ENCODE data around the gene USP19. TPM values are rescaled to one million over a fixed set of nuclear protein-coding genes. Genes with fewer than 3 reads are reported as not detected.

Gene USP19
- polyA plus RNA-seq, 2 of the 4 experiments (the other 2 are of a cell fraction), result 21.6 to 30.5 TPM

DNA sequence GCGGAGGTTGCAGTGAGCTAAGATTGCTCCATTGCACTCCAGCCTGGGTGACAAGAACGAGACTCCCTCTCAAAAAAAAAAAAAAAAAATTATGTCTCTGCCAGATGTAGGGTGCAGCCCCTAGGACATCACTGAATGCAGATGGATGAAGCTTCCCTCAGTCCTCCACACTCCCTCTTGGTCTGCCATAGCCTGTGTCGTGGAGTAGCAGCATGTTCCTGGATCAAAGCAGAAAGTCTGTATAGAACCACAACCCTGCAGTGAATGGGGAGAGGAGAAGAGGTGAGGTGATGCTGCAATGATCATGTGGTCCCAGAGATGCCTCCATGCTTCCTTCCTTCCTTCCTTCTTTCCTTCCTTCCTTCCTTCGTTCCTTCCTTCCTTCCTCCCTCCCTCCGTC is 27.5 kb upstream of the USP19 start:
- Histone ChIP-seq H3K4me3 (no peak overlapping the region), H3K4me2 (no peak overlapping the region), H3K4me1 (no peaks in the 10 kb centered on the region), H3K9me3 (no peaks in the 10 kb centered on the region), H3K27ac (no peak overlapping the region)
- DNase-seq (ENCODE audit: low read depth in 1 of 2, low spot score in 1 of 2), result no peak
- POLR2A ChIA-PET, result interaction anchor here (0.6 kb wide), 1 partner anchor 194 kb away, joined by 3 read pairs; no protein-coding TSS in a partner anchor
- no peak for FAIRE-seq
- CTCF ChIA-PET, result no interaction called here
- 59% methylated on average over 4 of the region's 5 CpGs for WGBS (ENCODE audit: missing lambda C conversion rate)
- ATAC-seq, result no peak; a peak in 1 of 6 replicates
- no peak for TF ChIP-seq HEYL (CRISPR knock-in tag; IDR thresholded peaks at IDR 0.05)
- TF ChIP-seq FOXS1 (CRISPR knock-in tag; IDR thresholded peaks at IDR 0.05), result no peak
- no peak for TF ChIP-seq RCOR1 (IDR thresholded peaks at IDR 0.05; ENCODE audit: low read depth, low read length)
- TF ChIP-seq, protein P1, sequence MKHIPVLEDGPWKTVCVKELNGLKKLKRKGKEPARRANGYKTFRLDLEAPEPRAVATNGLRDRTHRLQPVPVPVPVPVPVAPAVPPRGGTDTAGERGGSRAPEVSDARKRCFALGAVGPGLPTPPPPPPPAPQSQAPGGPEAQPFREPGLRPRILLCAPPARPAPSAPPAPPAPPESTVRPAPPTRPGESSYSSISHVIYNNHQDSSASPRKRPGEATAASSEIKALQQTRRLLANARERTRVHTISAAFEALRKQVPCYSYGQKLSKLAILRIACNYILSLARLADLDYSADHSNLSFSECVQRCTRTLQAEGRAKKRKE (CRISPR knock-in tag; IDR thresholded peaks at IDR 0.05; ENCODE audit: low read depth), result no peak
- no peak for TF ChIP-seq RARB (CRISPR knock-in tag; IDR thresholded peaks at IDR 0.05)
- TF ChIP-seq MAFK (IDR thresholded peaks at IDR 0.05; ENCODE audit: partially characterized antibody), result no peak
- TF ChIP-seq, protein P2, sequence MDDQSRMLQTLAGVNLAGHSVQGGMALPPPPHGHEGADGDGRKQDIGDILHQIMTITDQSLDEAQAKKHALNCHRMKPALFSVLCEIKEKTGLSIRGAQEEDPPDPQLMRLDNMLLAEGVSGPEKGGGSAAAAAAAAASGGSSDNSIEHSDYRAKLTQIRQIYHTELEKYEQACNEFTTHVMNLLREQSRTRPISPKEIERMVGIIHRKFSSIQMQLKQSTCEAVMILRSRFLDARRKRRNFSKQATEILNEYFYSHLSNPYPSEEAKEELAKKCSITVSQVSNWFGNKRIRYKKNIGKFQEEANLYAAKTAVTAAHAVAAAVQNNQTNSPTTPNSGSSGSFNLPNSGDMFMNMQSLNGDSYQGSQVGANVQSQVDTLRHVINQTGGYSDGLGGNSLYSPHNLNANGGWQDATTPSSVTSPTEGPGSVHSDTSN (IDR thresholded peaks at IDR 0.05), result no peak
- TF ChIP-seq, protein P3, sequence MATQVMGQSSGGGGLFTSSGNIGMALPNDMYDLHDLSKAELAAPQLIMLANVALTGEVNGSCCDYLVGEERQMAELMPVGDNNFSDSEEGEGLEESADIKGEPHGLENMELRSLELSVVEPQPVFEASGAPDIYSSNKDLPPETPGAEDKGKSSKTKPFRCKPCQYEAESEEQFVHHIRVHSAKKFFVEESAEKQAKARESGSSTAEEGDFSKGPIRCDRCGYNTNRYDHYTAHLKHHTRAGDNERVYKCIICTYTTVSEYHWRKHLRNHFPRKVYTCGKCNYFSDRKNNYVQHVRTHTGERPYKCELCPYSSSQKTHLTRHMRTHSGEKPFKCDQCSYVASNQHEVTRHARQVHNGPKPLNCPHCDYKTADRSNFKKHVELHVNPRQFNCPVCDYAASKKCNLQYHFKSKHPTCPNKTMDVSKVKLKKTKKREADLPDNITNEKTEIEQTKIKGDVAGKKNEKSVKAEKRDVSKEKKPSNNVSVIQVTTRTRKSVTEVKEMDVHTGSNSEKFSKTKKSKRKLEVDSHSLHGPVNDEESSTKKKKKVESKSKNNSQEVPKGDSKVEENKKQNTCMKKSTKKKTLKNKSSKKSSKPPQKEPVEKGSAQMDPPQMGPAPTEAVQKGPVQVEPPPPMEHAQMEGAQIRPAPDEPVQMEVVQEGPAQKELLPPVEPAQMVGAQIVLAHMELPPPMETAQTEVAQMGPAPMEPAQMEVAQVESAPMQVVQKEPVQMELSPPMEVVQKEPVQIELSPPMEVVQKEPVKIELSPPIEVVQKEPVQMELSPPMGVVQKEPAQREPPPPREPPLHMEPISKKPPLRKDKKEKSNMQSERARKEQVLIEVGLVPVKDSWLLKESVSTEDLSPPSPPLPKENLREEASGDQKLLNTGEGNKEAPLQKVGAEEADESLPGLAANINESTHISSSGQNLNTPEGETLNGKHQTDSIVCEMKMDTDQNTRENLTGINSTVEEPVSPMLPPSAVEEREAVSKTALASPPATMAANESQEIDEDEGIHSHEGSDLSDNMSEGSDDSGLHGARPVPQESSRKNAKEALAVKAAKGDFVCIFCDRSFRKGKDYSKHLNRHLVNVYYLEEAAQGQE (IDR thresholded peaks at IDR 0.05), result no peak
- TF ChIP-seq, protein P4, sequence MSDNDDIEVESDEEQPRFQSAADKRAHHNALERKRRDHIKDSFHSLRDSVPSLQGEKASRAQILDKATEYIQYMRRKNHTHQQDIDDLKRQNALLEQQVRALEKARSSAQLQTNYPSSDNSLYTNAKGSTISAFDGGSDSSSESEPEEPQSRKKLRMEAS (IDR thresholded peaks at IDR 0.05), result no peak

DNA sequence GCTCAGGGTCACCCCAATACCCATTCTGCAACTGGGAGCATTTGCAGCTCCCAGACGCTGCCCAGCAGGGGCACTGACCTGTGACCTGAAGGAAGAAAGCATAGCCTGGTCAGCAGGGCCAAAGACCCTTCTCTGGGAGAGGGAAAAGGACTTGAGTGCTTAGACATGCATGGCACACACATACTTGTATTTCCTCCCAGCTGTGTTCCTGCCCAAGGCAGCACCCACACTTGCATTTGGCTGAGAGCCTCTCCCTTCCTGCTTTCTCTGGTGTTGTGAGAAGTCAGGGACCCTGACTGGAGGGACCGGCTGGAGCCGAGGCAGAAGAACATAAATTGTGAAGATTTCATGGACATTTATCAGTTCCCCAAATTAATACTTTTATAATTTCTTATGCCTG is 19.5 kb upstream of the USP19 start:
- H3K4me1 ChIP-seq, result no peaks in the 10 kb centered on the region; the same call in 2 of the 3 replicates
- H3K9me3 ChIP-seq, result no peaks in the 10 kb centered on the region
- H3K27ac ChIP-seq, result no peak overlapping the region
- FAIRE-seq (no peak), ATAC-seq (no peak), DNase-seq (ENCODE audit: low read depth in 1 of 2, low spot score in 1 of 2) (no peak)
- 67% methylated on average over 3 of the region's 3 CpGs for WGBS (ENCODE audit: missing lambda C conversion rate)
- ChIA-PET CTCF (interaction anchor here (1.0 kb wide), 1 partner anchor 11 kb away, joined by 3 read pairs; no protein-coding TSS in a partner anchor), POLR2A (no interaction called here)
- no peak overlapping the region for H3K4me3 ChIP-seq
- H3K4me2 ChIP-seq, result no peak overlapping the region
- no peak for TF ChIP-seq EHMT2 (IDR thresholded peaks at IDR 0.05; ENCODE audit: low read depth)
- TF ChIP-seq HOXB13 (CRISPR knock-in tag; IDR thresholded peaks at IDR 0.05; ENCODE audit: low read depth), result no peak
- TF ChIP-seq KDM5A (IDR thresholded peaks at IDR 0.05), result no peak
- TF ChIP-seq, protein P5, sequence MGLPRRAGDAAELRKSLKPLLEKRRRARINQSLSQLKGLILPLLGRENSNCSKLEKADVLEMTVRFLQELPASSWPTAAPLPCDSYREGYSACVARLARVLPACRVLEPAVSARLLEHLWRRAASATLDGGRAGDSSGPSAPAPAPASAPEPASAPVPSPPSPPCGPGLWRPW (IDR thresholded peaks at IDR 0.05), result no peak

DNA sequence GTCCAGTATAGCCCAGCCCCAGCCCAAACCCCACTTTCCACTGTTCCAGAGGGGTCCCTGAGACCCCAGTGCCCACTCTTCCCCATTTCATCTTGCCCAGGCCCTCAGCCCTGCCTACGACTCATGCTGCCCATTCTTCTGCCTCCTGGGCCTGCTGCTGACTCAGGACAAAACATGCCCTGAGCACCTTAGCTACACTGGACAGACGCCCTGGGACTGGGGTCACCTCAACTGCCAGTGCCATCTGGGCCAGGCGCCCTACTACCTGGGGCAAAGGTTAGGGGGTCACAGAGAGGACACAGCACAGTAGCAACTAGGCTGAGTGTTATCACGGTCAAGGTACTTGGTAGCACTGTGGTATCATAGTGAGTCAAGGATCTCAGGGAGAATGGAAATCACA is 14.9 kb upstream of the USP19 start:
- H3K4me3 ChIP-seq, result no peak overlapping the region
- H3K4me1 ChIP-seq, result peaks cover 18% of the 10 kb centered on the region
- WGBS (ENCODE audit: missing lambda C conversion rate), result 100% methylated on average over 3 of the region's 4 CpGs
- no peaks in the 10 kb centered on the region for H3K9me3 ChIP-seq
- FAIRE-seq (no peak), ATAC-seq (no peak), DNase-seq (ENCODE audit: low read depth in 1 of 2, low spot score in 1 of 2) (no peak)
- peak overlapping the region in 1 of 2 experiments; percentile 27; a peak in 1 of 6 replicates for H3K27ac ChIP-seq
- no peak overlapping the region for H3K4me2 ChIP-seq
- ChIA-PET POLR2A (no interaction called here), CTCF (interaction anchor here (1.5 kb wide), 1 partner anchor 22 kb away, joined by 4 read pairs; no protein-coding TSS in a partner anchor)
- no peak for TF ChIP-seq ZFP36 (IDR thresholded peaks at IDR 0.05; ENCODE audit: borderline replicate concordance, partially characterized antibody)
- no peak for TF ChIP-seq JUNB (IDR thresholded peaks at IDR 0.05)
- TF ChIP-seq NFE2L2 (conservative IDR thresholded peaks at IDR 0.05; ENCODE audit: low read length), result no peak
- no peak for TF ChIP-seq POLR2A (IDR thresholded peaks at IDR 0.05; ENCODE audit: low read length)
- no peak for TF ChIP-seq FOSB (CRISPR knock-in tag; IDR thresholded peaks at IDR 0.05)
- no peak for TF ChIP-seq MAZ (IDR thresholded peaks at IDR 0.05; ENCODE audit: borderline replicate concordance, low read depth, low read length)
- TF ChIP-seq HEYL (CRISPR knock-in tag; IDR thresholded peaks at IDR 0.05), result no peak
- TF ChIP-seq KDM5A (IDR thresholded peaks at IDR 0.05), result no peak
- TF ChIP-seq MYC (IDR thresholded peaks at IDR 0.05; ENCODE audit: borderline replicate concordance, low read length), result no peak
- TF ChIP-seq HOXB13 (CRISPR knock-in tag; IDR thresholded peaks at IDR 0.05; ENCODE audit: low read depth), result no peak
- no peak for TF ChIP-seq EHF (CRISPR knock-in tag; IDR thresholded peaks at IDR 0.05)
- TF ChIP-seq, protein P1 (CRISPR knock-in tag; IDR thresholded peaks at IDR 0.05; ENCODE audit: low read depth), result no peak
- TF ChIP-seq, protein P2 (IDR thresholded peaks at IDR 0.05), result no peak
- no peak for TF ChIP-seq EP300 (IDR thresholded peaks at IDR 0.05)
- TF ChIP-seq, protein P6, sequence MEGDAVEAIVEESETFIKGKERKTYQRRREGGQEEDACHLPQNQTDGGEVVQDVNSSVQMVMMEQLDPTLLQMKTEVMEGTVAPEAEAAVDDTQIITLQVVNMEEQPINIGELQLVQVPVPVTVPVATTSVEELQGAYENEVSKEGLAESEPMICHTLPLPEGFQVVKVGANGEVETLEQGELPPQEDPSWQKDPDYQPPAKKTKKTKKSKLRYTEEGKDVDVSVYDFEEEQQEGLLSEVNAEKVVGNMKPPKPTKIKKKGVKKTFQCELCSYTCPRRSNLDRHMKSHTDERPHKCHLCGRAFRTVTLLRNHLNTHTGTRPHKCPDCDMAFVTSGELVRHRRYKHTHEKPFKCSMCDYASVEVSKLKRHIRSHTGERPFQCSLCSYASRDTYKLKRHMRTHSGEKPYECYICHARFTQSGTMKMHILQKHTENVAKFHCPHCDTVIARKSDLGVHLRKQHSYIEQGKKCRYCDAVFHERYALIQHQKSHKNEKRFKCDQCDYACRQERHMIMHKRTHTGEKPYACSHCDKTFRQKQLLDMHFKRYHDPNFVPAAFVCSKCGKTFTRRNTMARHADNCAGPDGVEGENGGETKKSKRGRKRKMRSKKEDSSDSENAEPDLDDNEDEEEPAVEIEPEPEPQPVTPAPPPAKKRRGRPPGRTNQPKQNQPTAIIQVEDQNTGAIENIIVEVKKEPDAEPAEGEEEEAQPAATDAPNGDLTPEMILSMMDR (IDR thresholded peaks at IDR 0.05), result no peak
- no peak for TF ChIP-seq RARB (CRISPR knock-in tag; IDR thresholded peaks at IDR 0.05)

Measured in A549 (cell line).